B cell (primary cell): ENCODE data around the gene BMP6. TPM values are rescaled to one million over a fixed set of nuclear protein-coding genes. Genes with fewer than 3 reads are reported as not detected.

ENCODE experiments used
- ATAC-seq: fragments of 200-7000 bp; cut with Tn5 transposase; one replicate; pipeline ENCODE4 v1.10.0; 2021; ENCODE audit warnings: low read depth, mild to moderate bottlenecking, moderate number of reproducible peaks, moderate library complexity
- CTCF ChIA-PET: fragments of 350-600 bp; sonication (Branson Sonifier 250); formaldehyde crosslinking; loops from one replicate; lab custom pipeline; 2021; ENCODE audit warnings: antibody characterized with exemption, inconsistent platforms; lab: Charles Lee
- POLR2A ChIA-PET: fragments of 350-600 bp; sonication (Branson Sonifier 250); formaldehyde crosslinking; loops from one replicate; lab custom pipeline; 2021; ENCODE audit warnings: antibody characterized with exemption; lab: Charles Lee
- DNase-seq: peaks from one replicate; pipeline ENCODE4 v3.0.0; 2013
- H2AFZ ChIP-seq: 2 replicates; pipeline ENCODE4 v1.6.1; 2012; ENCODE audit warnings: mild to moderate bottlenecking, low read depth, low read length; ENCODE audit not compliant: insufficient read depth, poor library complexity, severe bottlenecking
- H3K27ac ChIP-seq, 2 donors: 1 replicate in 1 of 2; 2 replicates in 1 of 2; pipeline ENCODE4 v1.5.1; 2012 to 2013; ENCODE audit warnings: low read length in 2 of 2, mild to moderate bottlenecking in 2 of 2, moderate library complexity in 1 of 2
- H3K27me3 ChIP-seq, 4 experiments: fragments of 200-600 bp in 1 of 4; sonication (generic) in 1 of 4; replicated peaks in 1 of 4; 1 replicate in 2 of 4; 2 replicates in 2 of 4; pipeline versions ENCODE4 v1.6.1 to v1.7.0; 2013 to 2016; ENCODE audit warnings: low read length in 3 of 4, mild to moderate bottlenecking in 2 of 4, mixed read lengths in 1 of 4, moderate library complexity in 1 of 4; ENCODE audit not compliant: insufficient read depth in 4 of 4, control insufficient read depth in 3 of 4; ENCODE audit errors: control extremely low read depth in 1 of 4
- H3K36me3 ChIP-seq, 2 experiments: replicated peaks in 1 of 2; 1 replicate in 1 of 2; 2 replicates in 1 of 2; pipeline versions ENCODE4 v1.6.1 to v1.7.1; 2013; ENCODE audit warnings: low read length in 1 of 2; ENCODE audit not compliant: insufficient read depth in 2 of 2, control insufficient read depth in 1 of 2; ENCODE audit errors: control extremely low read depth in 1 of 2, extremely low read depth in 1 of 2
- H3K4me1 ChIP-seq, 2 donors: fragments of 200-600 bp in 1 of 2; sonication (generic) in 1 of 2; 1 replicate in 1 of 2; 2 replicates in 1 of 2; pipeline versions ENCODE4 v1.5.1 to v1.6.1; 2013 to 2017; ENCODE audit warnings: low read length in 2 of 2; ENCODE audit not compliant: control insufficient read depth in 2 of 2, insufficient read depth in 2 of 2
- H3K4me2 ChIP-seq: replicated peaks from 2 replicates; pipeline ENCODE3; 2012; ENCODE audit warnings: mild to moderate bottlenecking, low read depth, low read length; ENCODE audit not compliant: poor library complexity, severe bottlenecking
- H3K4me3 ChIP-seq, 5 experiments: fragments of 200-600 bp in 1 of 5; sonication (generic) in 1 of 5; 1 replicate in 3 of 5; 2 replicates in 2 of 5; pipeline versions ENCODE4 v1.5.1 to v1.7.0; 2011 to 2016; ENCODE audit warnings: low read length in 4 of 5, mild to moderate bottlenecking in 4 of 5, low read depth in 2 of 5, control low read depth in 1 of 5, moderate library complexity in 1 of 5; ENCODE audit not compliant: insufficient read depth in 1 of 5; ENCODE audit errors: control extremely low read depth in 1 of 5, extremely low read depth in 1 of 5
- H3K79me2 ChIP-seq: fragments of 200-600 bp; sonication (generic); one replicate; pipeline ENCODE4 v1.6.0; 2016; ENCODE audit warnings: low read length; ENCODE audit not compliant: control insufficient read depth, insufficient read depth
- H3K9ac ChIP-seq: fragments of 200-600 bp; sonication (generic); 2 replicates; pipeline ENCODE4 v1.6.1; 2017; ENCODE audit warnings: mild to moderate bottlenecking, low read length, moderate library complexity
- H3K9me3 ChIP-seq, 3 donors: one replicate each; pipeline versions ENCODE4 v1.6.1 to v1.7.1; 2013; ENCODE audit warnings: low read length in 2 of 3; ENCODE audit not compliant: control insufficient read depth in 2 of 3, insufficient read depth in 1 of 3; ENCODE audit errors: control extremely low read depth in 1 of 3
- H4K20me1 ChIP-seq: 2 replicates; pipeline ENCODE4 v1.6.0; 2012; ENCODE audit warnings: mild to moderate bottlenecking, low read length; ENCODE audit not compliant: insufficient read depth, control insufficient read depth, poor library complexity, severe bottlenecking
- H3K27ac Mint-ChIP-seq: one replicate; pipeline ENCODE4 v1.8.0; 2021; ENCODE audit warnings: mixed read lengths
- H3K27me3 Mint-ChIP-seq: one replicate; pipeline ENCODE4 v1.8.0; 2021; ENCODE audit warnings: mixed read lengths
- H3K4me1 Mint-ChIP-seq: one replicate; pipeline ENCODE4 v1.8.0; 2021; ENCODE audit warnings: mixed read lengths
- H3K4me3 Mint-ChIP-seq: one replicate; pipeline ENCODE4 v1.8.0; 2021; ENCODE audit warnings: mixed read lengths
- H3K9me3 Mint-ChIP-seq: one replicate; pipeline ENCODE4 v1.8.0; 2022; ENCODE audit warnings: mixed read lengths; ENCODE audit not compliant: insufficient read depth
- EZH2 ChIP-seq: IDR thresholded peaks from 2 replicates; pipeline ENCODE4 v1.6.1; 2012; ENCODE audit warnings: borderline replicate concordance, low read depth, mild to moderate bottlenecking, moderate library complexity, low read length; ENCODE audit not compliant: insufficient read depth, poor library complexity, severe bottlenecking
- WGBS: methylation state at CpG from one replicate; pipeline ENCODE4 v1.1.5; 2013; ENCODE audit warnings: missing lambda C conversion rate; ENCODE audit not compliant: insufficient coverage; 5-methylcytosine and 5-hydroxymethylcytosine counted together
- intact Hi-C: fragments of 100-400 bp; cut with micrococcal nuclease; formaldehyde crosslinking; loops from one replicate; pipeline ENCODE4 v1.10.0; 2022
- polyA plus RNA-seq: library from polyadenylated mRNA; depleted of rRNA; stranded (reverse); fragments of >200 nt; gene quantifications from 2 replicates; pipeline ENCODE4 v1.2.3, GENCODE V29; 2012
- total RNA-seq, 2 donors: library from RNA; stranded (reverse); fragments of 120-200 nt in 1 of 2; gene quantifications; 1 replicate in 1 of 2; 2 replicates in 1 of 2; pipeline versions ENCODE4 v1.2.3 to v1.2.4, GENCODE V29; 2013 to 2022
- TF ChIP-seq, protein P1 (sequence below): fragments of 200-600 bp; IDR thresholded peaks from one replicate; pipeline ENCODE4 v1.8.0; 2022; ENCODE audit warnings: antibody characterized with exemption, mild to moderate bottlenecking

Gene BMP6
- total and polyA plus RNA-seq, 2 donors (not counting 1 experiment from before 2014, with no cell fraction given): 0.43 to 2.9 TPM

- H3K9me3 Mint-ChIP-seq: no peaks in the 10 kb centered on the region
- H3K4me2 ChIP-seq: peak overlapping the region; percentile 92
- peak overlapping the region; percentile 52 for H2AFZ ChIP-seq
- no peaks in the 10 kb centered on the region for H3K36me3 ChIP-seq
- DNase-seq: peak; percentile 62
- no peak for ATAC-seq
- peak overlapping the region; percentile 60 for H3K9ac ChIP-seq
- TF ChIP-seq, protein P1, sequence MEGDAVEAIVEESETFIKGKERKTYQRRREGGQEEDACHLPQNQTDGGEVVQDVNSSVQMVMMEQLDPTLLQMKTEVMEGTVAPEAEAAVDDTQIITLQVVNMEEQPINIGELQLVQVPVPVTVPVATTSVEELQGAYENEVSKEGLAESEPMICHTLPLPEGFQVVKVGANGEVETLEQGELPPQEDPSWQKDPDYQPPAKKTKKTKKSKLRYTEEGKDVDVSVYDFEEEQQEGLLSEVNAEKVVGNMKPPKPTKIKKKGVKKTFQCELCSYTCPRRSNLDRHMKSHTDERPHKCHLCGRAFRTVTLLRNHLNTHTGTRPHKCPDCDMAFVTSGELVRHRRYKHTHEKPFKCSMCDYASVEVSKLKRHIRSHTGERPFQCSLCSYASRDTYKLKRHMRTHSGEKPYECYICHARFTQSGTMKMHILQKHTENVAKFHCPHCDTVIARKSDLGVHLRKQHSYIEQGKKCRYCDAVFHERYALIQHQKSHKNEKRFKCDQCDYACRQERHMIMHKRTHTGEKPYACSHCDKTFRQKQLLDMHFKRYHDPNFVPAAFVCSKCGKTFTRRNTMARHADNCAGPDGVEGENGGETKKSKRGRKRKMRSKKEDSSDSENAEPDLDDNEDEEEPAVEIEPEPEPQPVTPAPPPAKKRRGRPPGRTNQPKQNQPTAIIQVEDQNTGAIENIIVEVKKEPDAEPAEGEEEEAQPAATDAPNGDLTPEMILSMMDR: no peak
- TF ChIP-seq EZH2: no peak
- peaks cover 30% of the 10 kb centered on the region for H3K4me1 Mint-ChIP-seq
- H3K27ac ChIP-seq: no peak overlapping the region
- no peaks in the 10 kb centered on the region for H3K79me2 ChIP-seq
- ChIA-PET CTCF (interaction anchor here (1.3 to 2.2 kb wide), 2 partner anchors 277 to 332 kb away, joined by 4 to 10 read pairs; no protein-coding TSS in a partner anchor), POLR2A (no interaction called here)
- H3K27ac Mint-ChIP-seq: no peak overlapping the region
- peak overlapping the region; percentile 26 to 62 (median 42) for H3K4me3 ChIP-seq
- peaks cover 31 to 38% of the 10 kb centered on the region in 2 donors for H3K4me1 ChIP-seq
- H3K4me3 Mint-ChIP-seq: peak overlapping the region; percentile 85
- no peaks in the 10 kb centered on the region for H4K20me1 ChIP-seq
- peaks cover 73% of the 10 kb centered on the region for H3K27me3 Mint-ChIP-seq
- intact Hi-C loops: loop anchor here (10.0 kb wide), 1 partner anchor 187 kb away; the partner anchor contains the start of gene TXNDC5
- H3K27me3 ChIP-seq: peaks cover 0 to 71% (median 54%) of the 10 kb centered on the region in 4 experiments
- H3K9me3 ChIP-seq: peaks cover 0 to 6% (median 0%) of the 10 kb centered on the region in 3 donors
- WGBS: 2% methylated on average over 96 of the region's 97 CpGs
Measured at GRCh38 chr6:7727086-7727945, 1.4 kb downstream of the BMP6 start.
